Testis (tissue), 3 donors: ENCODE measurements around the gene GMNN. TPM values are rescaled to one million over a fixed set of nuclear protein-coding genes. Genes with fewer than 3 reads are reported as not detected.

Source experiments
- DNase-seq: peaks from one replicate; pipeline ENCODE4 v3.0.0-alpha.2; 2019
- H3K27ac ChIP-seq, 2 donors: fragments of 200-600 bp; sonication (generic); one replicate each; pipeline ENCODE4 v1.5.1; 2019
- H3K27me3 ChIP-seq: fragments of 200-600 bp; sonication (generic); one replicate; pipeline ENCODE4 v1.5.1; 2019
- H3K36me3 ChIP-seq: fragments of 200-600 bp; sonication (generic); one replicate; pipeline ENCODE4 v1.5.1; 2017; ENCODE audit warnings: low read depth; ENCODE audit errors: missing control alignments
- H3K4me1 ChIP-seq: fragments of 200-600 bp; sonication (generic); one replicate; pipeline ENCODE4 v1.5.1; 2019
- H3K4me3 ChIP-seq, 2 donors: fragments of 200-600 bp; sonication (generic); one replicate each; pipeline ENCODE4 v1.5.1; 2017 to 2019
- H3K9me3 ChIP-seq: fragments of 200-600 bp; sonication (generic); one replicate; pipeline ENCODE4 v1.5.1; 2017
- CTCF ChIP-seq, 3 experiments: fragments of 450-650 bp in 2 of 3; fragments of 200-600 bp in 1 of 3; sonication (generic) in 1 of 3; IDR thresholded peaks; one replicate each; pipeline ENCODE4 v1.5.1; 2016 to 2019; ENCODE audit warnings: antibody characterized with exemption in 3 of 3, mild to moderate bottlenecking in 2 of 3, moderate library complexity in 1 of 3
- POLR2A ChIP-seq: fragments of 450-650 bp; IDR thresholded peaks from one replicate; pipeline ENCODE4 v1.6.1; 2017; ENCODE audit warnings: antibody characterized with exemption, mild to moderate bottlenecking, moderate library complexity
- WGBS, 2 donors: methylation state at CpG; one replicate each; pipeline ENCODE4 v1.1.5; 2018; 5-methylcytosine and 5-hydroxymethylcytosine counted together
- intact Hi-C: fragments of 100-400 bp; cut with DNase I; formaldehyde crosslinking; loops from one replicate; pipeline ENCODE4 v1.15.1; 2023; ENCODE audit warnings: low total_unique reads
- polyA plus RNA-seq: library from polyadenylated mRNA; stranded (reverse); fragments of 350-450 nt; fragmentation: Illumina TruSeq; extraction: RNeasy Lipid Tissue Mini Kit (QIAGEN cat#74804); gene quantifications from one replicate; pipeline ENCODE4 v1.2.3, GENCODE V29; 2014; ENCODE audit warnings: low read depth, low replicate concordance; ENCODE audit not compliant: insufficient read depth
- total RNA-seq, 2 donors: library from RNA; depleted of rRNA; stranded (reverse); fragments of >200 nt; gene quantifications; one replicate each; pipeline ENCODE4 v1.2.3, GENCODE V29; 2016

The GMNN gene
- total and polyA plus RNA-seq, 3 donors from 2014 or later: 23.8 to 67.2 (median 37.4) TPM

DNA sequence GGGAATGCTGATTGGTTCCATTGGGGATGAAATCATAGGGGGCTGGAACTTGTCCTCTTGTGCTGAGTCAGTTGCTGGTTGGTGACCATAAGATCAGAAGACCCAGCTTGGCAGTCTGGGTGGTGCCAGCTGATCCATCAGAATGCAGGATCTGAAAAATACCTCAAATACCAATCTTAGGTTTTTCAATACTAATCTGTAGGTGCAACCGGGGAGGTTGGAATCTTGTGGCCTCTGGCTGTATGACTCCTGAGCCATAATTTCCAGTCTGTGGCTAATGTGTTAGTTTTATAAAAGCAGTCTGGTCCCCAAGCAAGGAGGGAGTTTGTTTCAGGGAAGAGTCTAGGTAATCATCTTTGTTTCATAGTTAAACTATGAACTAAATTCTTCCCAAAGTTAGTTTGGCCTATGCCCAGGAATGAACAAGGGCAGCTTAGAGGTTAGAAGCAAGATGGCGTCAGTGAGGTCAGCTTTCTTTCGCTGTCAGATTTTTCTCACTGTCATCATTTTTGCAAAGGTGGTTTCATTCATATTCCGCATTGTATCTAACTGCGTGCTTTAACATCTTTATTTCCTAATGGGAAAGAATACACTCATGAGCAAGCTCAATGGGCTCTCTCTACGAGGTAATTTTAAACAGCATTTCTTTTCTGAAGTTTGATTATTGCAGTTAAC lies 22.0 kb downstream of the GMNN start:
- Histone ChIP-seq H3K36me3 (no peaks in the 10 kb centered on the region), H3K27me3 (no peaks in the 10 kb centered on the region), H3K9me3 (no peaks in the 10 kb centered on the region), H3K27ac (no peak overlapping the region), H3K4me3 (no peak overlapping the region), H3K4me1 (peaks cover 5% of the 10 kb centered on the region)
- no peak for DNase-seq
- intact Hi-C loops: no loop called here
- WGBS, 2 donors: 93 to 94% methylated on average over 6 of the region's 6 CpGs
- TF ChIP-seq POLR2A (no peak), CTCF (IDR thresholded peaks at IDR 0.05) (no peak)

DNA sequence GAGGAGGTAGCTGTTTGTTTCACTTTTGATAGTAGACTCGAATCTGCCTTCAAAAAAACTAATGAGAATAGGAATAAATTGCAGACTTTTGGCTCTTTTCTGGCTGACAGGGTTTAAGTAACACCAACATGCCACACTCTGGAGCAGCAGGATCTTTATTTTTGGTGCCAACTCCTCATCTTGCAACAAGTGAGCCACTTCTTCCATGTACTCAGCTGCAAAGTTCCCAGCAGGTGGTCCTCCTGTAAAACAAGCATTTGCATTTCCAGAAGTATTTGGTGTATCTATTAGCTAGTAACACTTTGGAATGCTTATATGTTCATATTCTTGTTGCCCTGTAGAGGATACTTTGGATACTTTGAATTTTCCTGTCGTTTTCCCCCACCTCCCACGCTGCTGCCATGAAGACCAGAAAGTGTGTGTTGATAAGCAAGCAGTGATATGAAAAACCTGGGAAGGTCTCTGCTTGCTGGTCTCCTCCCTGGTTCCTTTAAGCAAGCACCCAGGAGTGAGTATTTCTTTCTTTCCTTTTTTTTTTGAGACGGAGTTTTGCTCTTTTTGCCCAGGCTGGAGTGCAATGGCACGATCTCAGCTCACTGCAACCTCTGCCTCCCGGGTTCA lies 23.0 kb downstream of the GMNN start:
- Histone ChIP-seq H3K4me1 (peaks cover 5% of the 10 kb centered on the region), H3K36me3 (no peaks in the 10 kb centered on the region), H3K4me3 (no peak overlapping the region), H3K9me3 (no peaks in the 10 kb centered on the region), H3K27ac (no peak overlapping the region), H3K27me3 (no peaks in the 10 kb centered on the region)
- WGBS, 2 donors: 56 to 60% methylated on average over 6 of the region's 6 CpGs
- intact Hi-C loops: no loop called here
- TF ChIP-seq POLR2A (no peak), CTCF (IDR thresholded peaks at IDR 0.05) (no peak)
- DNase-seq: no peak

GRCh38 chr6:24798740-24799540 lies 24.2 kb downstream of the GMNN start, which contains the start of gene ARMH2:
ARMH2 (minus strand) TSS chr6:24798917; CDS start chr6:24798857, 60 bp downstream.
- no peaks in the 10 kb centered on the region for H3K36me3 ChIP-seq
- no peak for DNase-seq

DNA sequence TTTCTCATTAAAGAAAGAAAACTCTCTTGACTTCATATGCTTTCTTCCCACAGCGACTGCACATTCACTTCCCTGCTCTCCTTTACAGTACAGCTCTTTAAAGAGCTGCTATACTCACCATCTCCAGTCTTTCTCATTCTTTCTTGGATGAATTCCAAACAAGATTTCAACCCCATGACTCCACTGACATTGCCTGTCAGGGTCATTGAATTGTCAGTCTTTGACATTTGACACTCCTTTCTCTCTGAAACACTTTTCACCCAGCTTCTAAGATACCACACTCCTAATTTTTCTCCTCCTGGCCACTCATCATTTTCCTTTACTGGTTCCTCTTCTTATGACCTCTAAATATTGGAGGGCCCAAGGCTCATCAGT lies 24.8 kb downstream of the GMNN start:
- no peak for DNase-seq
- WGBS, 2 donors: 81 to 86% methylated on average over 1 of the region's 1 CpG
- H3K9me3 ChIP-seq: no peaks in the 10 kb centered on the region
- H3K27me3 ChIP-seq: no peaks in the 10 kb centered on the region
- TF ChIP-seq CTCF (IDR thresholded peaks at IDR 0.05): no peak
- intact Hi-C loops: no loop called here
- H3K4me1 ChIP-seq: peaks cover 5% of the 10 kb centered on the region
- H3K4me3 ChIP-seq: no peak overlapping the region
- no peaks in the 10 kb centered on the region for H3K36me3 ChIP-seq
- no peak overlapping the region for H3K27ac ChIP-seq

More at GRCh38 chr6:24798740-24799540, 24.2 kb downstream of the GMNN start, which contains the start of gene ARMH2:
- Histone ChIP-seq H3K9me3 (no peaks in the 10 kb centered on the region), H3K27ac (no peak within 1 kb of the TSS), H3K4me3 (no peak within 1 kb of the TSS), H3K27me3 (no peaks in the 10 kb centered on the region), H3K4me1 (peaks cover 5% of the 10 kb centered on the region)
- TF ChIP-seq CTCF (IDR thresholded peaks at IDR 0.05) (no peak), POLR2A (no peak)
- 88 to 91% methylated on average over 13 of the region's 13 CpGs for WGBS, 2 donors
- intact Hi-C loops: no loop called here
